Activated naive CD8-positive, alpha-beta T cell treated with anti-CD3 and anti-CD28 coated beads for 36 hours (primary cell): ENCODE measurements around the gene KCNIP3. TPM values are rescaled to one million over a fixed set of nuclear protein-coding genes. Genes with fewer than 3 reads are reported as not detected.
"Not testable (repeated sequence)": the region's sequence is repeated elsewhere in the genome, so short reads cannot be mapped to it uniquely, and the experiment has no call there.

Experiments
- DNase-seq: peaks from one replicate; pipeline ENCODE4 v3.0.0; 2021
- H3K27ac Mint-ChIP-seq: one replicate; pipeline ENCODE4 v1.8.0; 2022; ENCODE audit warnings: mild to moderate bottlenecking, moderate library complexity, mixed read lengths
- H3K27me3 Mint-ChIP-seq: one replicate; pipeline ENCODE4 v1.8.0; 2022; ENCODE audit warnings: mild to moderate bottlenecking, mixed read lengths
- H3K36me3 Mint-ChIP-seq: one replicate; pipeline ENCODE4 v1.8.0; 2021; ENCODE audit warnings: mild to moderate bottlenecking, mixed read lengths
- H3K4me1 Mint-ChIP-seq: one replicate; pipeline ENCODE4 v1.8.0; 2021; ENCODE audit warnings: mixed read lengths
- H3K4me3 Mint-ChIP-seq: one replicate; pipeline ENCODE4 v1.8.0; 2022; ENCODE audit warnings: mild to moderate bottlenecking, moderate library complexity, mixed read lengths
- H3K9me3 Mint-ChIP-seq: one replicate; pipeline ENCODE4 v1.8.0; 2022; ENCODE audit warnings: mixed read lengths
- total RNA-seq, 2 experiments: library from RNA; stranded (reverse); gene quantifications; one replicate each; pipeline ENCODE4 v1.2.3, GENCODE V29; 2021

Gene KCNIP3
- total RNA-seq, 2 experiments from 2014 or later = not detected

DNA sequence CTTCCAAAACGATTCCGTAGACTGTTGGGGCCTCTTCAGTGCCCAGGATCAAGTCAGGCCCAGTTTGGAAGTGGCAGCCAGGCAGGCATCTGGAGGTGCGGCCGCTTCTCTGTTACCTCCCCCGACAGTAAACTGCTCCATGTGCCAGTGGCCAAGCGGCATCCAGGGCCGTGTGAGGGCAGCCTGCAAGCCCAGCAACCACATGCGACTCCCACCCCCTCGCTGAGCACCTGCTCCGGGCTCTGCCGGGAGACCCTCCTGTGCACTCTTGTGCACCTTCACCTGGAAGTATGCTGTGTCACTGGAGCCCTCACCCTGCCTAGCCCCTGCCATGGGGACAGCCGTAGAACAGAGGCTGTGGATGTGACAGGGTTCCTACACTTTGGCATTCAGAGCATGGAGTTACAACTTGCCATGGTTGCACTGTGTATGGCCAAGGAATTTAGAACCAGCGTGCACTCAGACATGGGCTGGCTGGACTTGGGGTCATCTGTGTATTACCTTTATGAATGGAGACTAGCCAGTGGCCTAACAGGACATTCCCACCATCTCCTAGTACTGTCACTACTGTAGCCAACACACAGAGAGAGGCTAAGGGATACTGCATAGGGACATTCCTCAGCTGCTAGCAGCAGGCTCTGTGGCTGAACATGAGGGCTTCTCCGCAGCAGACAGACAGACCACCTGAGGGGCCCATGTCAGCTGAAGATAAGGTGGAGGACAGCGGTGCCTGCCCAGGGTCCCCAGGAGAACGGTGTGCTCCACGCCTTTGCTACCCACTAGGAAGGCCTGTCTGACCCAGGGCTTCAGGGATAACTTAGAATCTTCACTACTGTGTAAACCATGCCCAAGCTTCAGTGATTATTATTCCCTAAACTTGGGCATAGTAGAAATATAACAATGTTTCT lies 80.3 kb downstream of the KCNIP3 start:
- peaks cover 1% of the 10 kb centered on the region for H3K27me3 Mint-ChIP-seq
- H3K27ac Mint-ChIP-seq = no peak overlapping the region
- H3K4me3 Mint-ChIP-seq = no peak overlapping the region
- H3K36me3 Mint-ChIP-seq = no peaks in the 10 kb centered on the region
- DNase-seq = no peak
- no peaks in the 10 kb centered on the region for H3K9me3 Mint-ChIP-seq
- H3K4me1 Mint-ChIP-seq = peaks cover 4% of the 10 kb centered on the region

DNA sequence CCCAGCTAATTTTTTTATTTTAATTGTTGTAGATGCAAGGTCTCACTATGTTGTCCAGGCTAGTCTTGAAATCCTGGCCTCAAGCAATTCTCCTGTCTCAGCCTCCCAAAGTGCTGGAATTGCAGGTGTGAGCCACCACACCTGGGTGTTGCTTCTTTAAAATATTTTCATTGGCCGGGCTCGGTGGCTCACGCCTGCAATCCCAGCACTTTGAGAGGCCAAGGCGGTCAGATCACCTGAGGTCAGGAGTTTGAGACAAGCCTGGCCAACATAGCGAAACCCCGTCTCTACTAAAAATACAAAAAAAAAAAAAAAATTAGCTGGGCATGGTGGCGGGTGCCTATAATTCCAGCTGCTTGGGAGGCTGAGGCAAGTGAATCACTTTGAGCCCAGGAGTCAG lies 81.1 kb downstream of the KCNIP3 start:
- H3K9me3 Mint-ChIP-seq, H3K4me3 Mint-ChIP-seq, H3K27ac Mint-ChIP-seq, H3K36me3 Mint-ChIP-seq, H3K4me1 Mint-ChIP-seq, DNase-seq, H3K27me3 Mint-ChIP-seq: not testable (repeated sequence)

- no peaks in the 10 kb centered on the region for H3K27me3 Mint-ChIP-seq
- H3K4me1 Mint-ChIP-seq = peaks cover 4% of the 10 kb centered on the region
- H3K9me3 Mint-ChIP-seq = no peaks in the 10 kb centered on the region
- no peak for DNase-seq
- no peaks in the 10 kb centered on the region for H3K36me3 Mint-ChIP-seq
- no peak overlapping the region for H3K27ac Mint-ChIP-seq
- H3K4me3 Mint-ChIP-seq = no peak overlapping the region
These were observed 82.3 kb downstream of the KCNIP3 start for GRCh38 chr2:95379371-95379831.

- DNase-seq = no peak
- Mint-ChIP-seq H3K27me3 (no peaks in the 10 kb centered on the region), H3K4me1 (no peaks in the 10 kb centered on the region), H3K4me3 (no peak overlapping the region), H3K36me3 (no peaks in the 10 kb centered on the region), H3K9me3 (no peaks in the 10 kb centered on the region), H3K27ac (no peak overlapping the region)
These were observed 83.1 kb downstream of the KCNIP3 start for GRCh38 chr2:95380280-95380679.

GRCh38 chr2:95380731-95381130 lies 83.6 kb downstream of the KCNIP3 start:
- H3K27me3 Mint-ChIP-seq = no peaks in the 10 kb centered on the region
- no peak overlapping the region for H3K4me3 Mint-ChIP-seq
- no peaks in the 10 kb centered on the region for H3K9me3 Mint-ChIP-seq
- H3K27ac Mint-ChIP-seq = no peak overlapping the region
- H3K4me1 Mint-ChIP-seq = no peaks in the 10 kb centered on the region
- DNase-seq = no peak
- no peaks in the 10 kb centered on the region for H3K36me3 Mint-ChIP-seq

- Mint-ChIP-seq H3K9me3 (no peaks in the 10 kb centered on the region), H3K36me3 (no peaks in the 10 kb centered on the region), H3K4me3 (no peak overlapping the region), H3K4me1 (no peaks in the 10 kb centered on the region), H3K27me3 (no peaks in the 10 kb centered on the region), H3K27ac (no peak overlapping the region)
- DNase-seq = no peak
These were observed 84.4 kb downstream of the KCNIP3 start for GRCh38 chr2:95381212-95382191.

DNA sequence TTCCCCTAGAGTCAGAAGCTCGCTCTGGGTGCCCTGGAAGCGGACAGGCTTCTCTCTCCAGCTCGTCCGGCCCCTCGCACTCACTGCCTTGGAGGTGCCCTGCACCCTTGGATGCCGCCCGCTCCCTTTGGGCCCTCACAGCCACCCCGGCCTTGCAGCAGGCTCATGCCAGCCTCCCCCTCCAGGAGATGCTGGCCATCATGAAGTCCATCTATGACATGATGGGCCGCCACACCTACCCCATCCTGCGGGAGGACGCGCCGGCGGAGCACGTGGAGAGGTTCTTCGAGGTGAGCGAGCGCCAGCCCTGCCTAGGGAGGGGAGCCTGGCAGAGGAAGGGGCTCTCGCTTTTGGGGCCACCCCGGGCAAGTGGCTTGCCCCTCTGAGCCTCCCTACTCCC lies 85.0 kb downstream of the KCNIP3 start:
- Mint-ChIP-seq H3K9me3 (no peaks in the 10 kb centered on the region), H3K4me1 (no peaks in the 10 kb centered on the region), H3K4me3 (no peak overlapping the region), H3K27ac (no peak overlapping the region), H3K36me3 (no peaks in the 10 kb centered on the region), H3K27me3 (no peaks in the 10 kb centered on the region)
- no peak for DNase-seq

DNA sequence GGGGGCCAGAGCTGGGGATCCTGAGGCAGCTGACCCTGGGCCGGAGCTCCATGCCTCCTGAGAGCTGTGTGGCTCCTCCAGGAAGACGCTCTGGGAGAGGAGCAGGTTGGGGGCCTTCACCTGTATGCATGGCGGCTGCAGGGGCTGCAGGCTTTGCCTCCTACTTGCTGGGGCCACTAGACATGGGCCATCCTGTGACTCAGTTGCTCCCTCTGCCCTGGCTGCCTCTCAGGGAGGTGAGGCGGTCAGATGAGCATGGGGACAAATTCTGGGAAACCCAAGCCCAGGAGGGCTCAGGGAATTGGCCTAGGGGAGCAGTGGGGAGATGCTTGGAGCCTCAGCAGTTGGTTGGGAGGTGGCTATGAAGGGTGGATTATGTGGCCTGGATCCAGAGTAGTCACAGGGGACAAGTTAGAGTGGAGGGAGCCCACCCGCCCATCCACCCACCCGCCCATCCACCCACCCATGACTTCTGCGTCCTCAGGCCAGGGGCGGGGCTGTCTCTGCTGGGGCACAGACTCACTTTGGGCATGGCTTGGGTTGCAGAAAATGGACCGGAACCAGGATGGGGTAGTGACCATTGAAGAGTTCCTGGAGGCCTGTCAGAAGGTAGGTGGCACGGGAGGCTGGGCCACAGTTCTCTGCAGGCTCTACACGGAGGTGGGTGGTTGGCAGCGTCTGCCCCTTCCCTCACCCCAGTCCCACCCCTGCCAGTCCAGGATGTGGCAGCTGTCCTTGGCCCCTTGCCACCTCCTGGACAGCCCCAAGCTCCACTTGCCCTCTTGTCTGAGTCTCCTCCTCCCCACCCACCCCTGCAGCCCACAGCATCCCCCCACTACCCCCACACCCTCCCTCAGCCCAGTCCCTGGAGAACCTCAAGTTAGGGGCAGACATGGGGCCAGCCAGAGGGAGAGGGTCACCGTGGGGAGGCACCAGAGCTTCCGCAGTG lies 85.8 kb downstream of the KCNIP3 start:
- Mint-ChIP-seq H3K4me1 (no peaks in the 10 kb centered on the region), H3K36me3 (no peaks in the 10 kb centered on the region), H3K27me3 (no peaks in the 10 kb centered on the region), H3K27ac (no peak overlapping the region), H3K9me3 (no peaks in the 10 kb centered on the region), H3K4me3 (no peak overlapping the region)
- no peak for DNase-seq

- Mint-ChIP-seq H3K27ac (no peak overlapping the region), H3K36me3 (no peaks in the 10 kb centered on the region), H3K9me3 (no peaks in the 10 kb centered on the region), H3K27me3 (no peaks in the 10 kb centered on the region), H3K4me1 (no peaks in the 10 kb centered on the region), H3K4me3 (no peak overlapping the region)
- DNase-seq = no peak
These were observed 86.5 kb downstream of the KCNIP3 start for GRCh38 chr2:95383635-95384027.

DNA sequence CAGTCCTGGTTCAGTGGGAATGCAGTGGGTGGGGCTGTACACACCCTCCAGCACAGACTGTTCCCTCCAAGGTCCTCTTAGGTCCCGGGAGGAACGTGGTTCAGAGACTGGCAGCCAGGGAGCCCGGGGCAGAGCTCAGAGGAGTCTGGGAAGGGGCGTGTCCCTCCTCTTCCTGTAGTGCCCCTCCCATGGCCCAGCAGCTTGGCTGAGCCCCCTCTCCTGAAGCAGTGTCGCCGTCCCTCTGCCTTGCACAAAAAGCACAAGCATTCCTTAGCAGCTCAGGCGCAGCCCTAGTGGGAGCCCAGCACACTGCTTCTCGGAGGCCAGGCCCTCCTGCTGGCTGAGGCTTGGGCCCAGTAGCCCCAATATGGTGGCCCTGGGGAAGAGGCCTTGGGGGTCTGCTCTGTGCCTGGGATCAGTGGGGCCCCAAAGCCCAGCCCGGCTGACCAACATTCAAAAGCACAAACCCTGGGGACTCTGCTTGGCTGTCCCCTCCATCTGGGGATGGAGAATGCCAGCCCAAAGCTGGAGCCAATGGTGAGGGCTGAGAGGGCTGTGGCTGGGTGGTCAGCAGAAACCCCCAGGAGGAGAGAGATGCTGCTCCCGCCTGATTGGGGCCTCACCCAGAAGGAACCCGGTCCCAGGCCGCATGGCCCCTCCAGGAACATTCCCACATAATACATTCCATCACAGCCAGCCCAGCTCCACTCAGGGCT lies 87.9 kb downstream of the KCNIP3 start:
- Mint-ChIP-seq H3K27me3 (no peaks in the 10 kb centered on the region), H3K36me3 (no peaks in the 10 kb centered on the region), H3K4me1 (no peaks in the 10 kb centered on the region), H3K9me3 (no peaks in the 10 kb centered on the region), H3K4me3 (no peak overlapping the region), H3K27ac (no peak overlapping the region)
- no peak for DNase-seq

DNA sequence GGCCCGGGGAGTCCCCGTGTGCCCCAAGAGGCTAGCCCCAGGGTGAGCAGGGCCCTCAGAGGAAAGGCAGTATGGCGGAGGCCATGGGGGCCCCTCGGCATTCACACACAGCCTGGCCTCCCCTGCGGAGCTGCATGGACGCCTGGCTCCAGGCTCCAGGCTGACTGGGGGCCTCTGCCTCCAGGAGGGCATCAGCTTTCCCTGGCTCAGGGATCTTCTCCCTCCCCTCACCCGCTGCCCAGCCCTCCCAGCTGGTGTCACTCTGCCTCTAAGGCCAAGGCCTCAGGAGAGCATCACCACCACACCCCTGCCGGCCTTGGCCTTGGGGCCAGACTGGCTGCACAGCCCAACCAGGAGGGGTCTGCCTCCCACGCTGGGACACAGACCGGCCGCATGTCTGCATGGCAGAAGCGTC lies 88.4 kb downstream of the KCNIP3 start:
- no peak for DNase-seq
- Mint-ChIP-seq H3K27me3 (no peaks in the 10 kb centered on the region), H3K9me3 (no peaks in the 10 kb centered on the region), H3K4me1 (no peaks in the 10 kb centered on the region), H3K4me3 (no peak overlapping the region), H3K36me3 (no peaks in the 10 kb centered on the region), H3K27ac (no peak overlapping the region)

- DNase-seq = no peak
- H3K4me1 Mint-ChIP-seq = no peaks in the 10 kb centered on the region
- no peaks in the 10 kb centered on the region for H3K36me3 Mint-ChIP-seq
- no peaks in the 10 kb centered on the region for H3K9me3 Mint-ChIP-seq
- no peak overlapping the region for H3K27ac Mint-ChIP-seq
- H3K4me3 Mint-ChIP-seq = no peak overlapping the region
- H3K27me3 Mint-ChIP-seq = no peaks in the 10 kb centered on the region
These were observed 88.9 kb downstream of the KCNIP3 start for GRCh38 chr2:95386031-95386430.

DNA sequence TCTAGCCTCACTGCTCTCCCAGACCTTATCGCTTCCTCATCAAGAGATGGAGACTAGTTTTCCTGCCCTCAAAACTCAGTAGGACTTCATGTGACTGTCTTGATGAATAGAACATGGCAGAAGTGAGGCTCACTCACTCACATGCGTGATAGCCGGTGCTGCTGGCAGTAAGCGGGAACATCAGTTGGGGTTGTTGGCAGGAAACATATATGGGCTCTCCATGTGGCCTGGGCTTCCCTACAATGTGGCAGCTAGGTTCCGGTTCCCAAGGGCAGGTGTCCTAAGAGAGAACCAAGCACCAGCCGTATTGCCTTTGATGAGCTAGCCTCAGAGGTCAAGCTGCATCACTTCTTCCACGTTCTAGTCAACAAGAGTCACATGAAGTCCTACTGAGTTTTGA lies 90.2 kb downstream of the KCNIP3 start:
- Mint-ChIP-seq H3K27me3 (no peaks in the 10 kb centered on the region), H3K36me3 (no peaks in the 10 kb centered on the region), H3K4me1 (no peaks in the 10 kb centered on the region), H3K9me3 (no peaks in the 10 kb centered on the region), H3K27ac (no peak overlapping the region), H3K4me3 (no peak overlapping the region)
- DNase-seq = no peak

DNA sequence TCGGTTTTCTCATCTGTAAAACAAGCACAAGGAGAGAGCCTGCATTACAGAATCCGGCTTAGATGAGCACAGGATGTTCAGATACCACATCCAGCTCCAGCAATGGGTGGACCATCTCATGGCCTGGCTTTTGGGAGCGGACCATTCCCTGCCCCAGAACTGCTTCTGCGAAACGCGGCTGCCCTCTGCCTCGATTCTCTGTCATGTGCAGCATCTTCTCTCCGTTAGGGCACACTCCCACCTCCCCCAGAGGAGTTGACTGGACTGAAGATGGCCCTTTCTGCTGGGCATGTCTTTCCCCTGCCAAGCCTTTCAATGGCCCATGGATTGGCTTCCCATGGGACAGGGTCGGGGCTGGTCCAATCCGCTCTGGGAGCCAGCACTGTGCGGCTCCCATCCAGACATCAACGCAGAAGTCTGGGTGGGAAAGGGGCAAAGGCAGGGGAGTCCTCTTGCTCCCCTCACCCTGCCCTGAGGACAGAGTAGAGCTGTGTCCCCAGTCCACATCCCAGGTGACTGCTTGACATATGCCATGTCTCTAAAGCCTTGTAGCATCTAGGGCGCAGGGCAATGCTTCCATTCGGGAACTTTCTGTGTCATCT lies 91.0 kb downstream of the KCNIP3 start:
- H3K27me3 Mint-ChIP-seq = no peaks in the 10 kb centered on the region
- H3K4me1 Mint-ChIP-seq = no peaks in the 10 kb centered on the region
- DNase-seq = no peak
- H3K36me3 Mint-ChIP-seq = no peaks in the 10 kb centered on the region
- no peak overlapping the region for H3K4me3 Mint-ChIP-seq
- H3K27ac Mint-ChIP-seq = no peak overlapping the region
- H3K9me3 Mint-ChIP-seq = no peaks in the 10 kb centered on the region
